GM21717 (cell line): ENCODE measurements around the gene SURF6.
A peak's percentile ranks its signal among the peaks of the same experiment; 100 is the strongest.
"Not testable (repeated sequence)": the region's sequence is repeated elsewhere in the genome, so short reads cannot be mapped to it uniquely, and the experiment has no call there.

Source experiments
- ATAC-seq: cut with Tn5 transposase; IDR thresholded peaks from one replicate; pipeline ENCODE4 v1.9.1; 2021; ENCODE audit warnings: mild to moderate bottlenecking, moderate library complexity; ENCODE audit not compliant: unreplicated experiment

SURF6 gene

DNA sequence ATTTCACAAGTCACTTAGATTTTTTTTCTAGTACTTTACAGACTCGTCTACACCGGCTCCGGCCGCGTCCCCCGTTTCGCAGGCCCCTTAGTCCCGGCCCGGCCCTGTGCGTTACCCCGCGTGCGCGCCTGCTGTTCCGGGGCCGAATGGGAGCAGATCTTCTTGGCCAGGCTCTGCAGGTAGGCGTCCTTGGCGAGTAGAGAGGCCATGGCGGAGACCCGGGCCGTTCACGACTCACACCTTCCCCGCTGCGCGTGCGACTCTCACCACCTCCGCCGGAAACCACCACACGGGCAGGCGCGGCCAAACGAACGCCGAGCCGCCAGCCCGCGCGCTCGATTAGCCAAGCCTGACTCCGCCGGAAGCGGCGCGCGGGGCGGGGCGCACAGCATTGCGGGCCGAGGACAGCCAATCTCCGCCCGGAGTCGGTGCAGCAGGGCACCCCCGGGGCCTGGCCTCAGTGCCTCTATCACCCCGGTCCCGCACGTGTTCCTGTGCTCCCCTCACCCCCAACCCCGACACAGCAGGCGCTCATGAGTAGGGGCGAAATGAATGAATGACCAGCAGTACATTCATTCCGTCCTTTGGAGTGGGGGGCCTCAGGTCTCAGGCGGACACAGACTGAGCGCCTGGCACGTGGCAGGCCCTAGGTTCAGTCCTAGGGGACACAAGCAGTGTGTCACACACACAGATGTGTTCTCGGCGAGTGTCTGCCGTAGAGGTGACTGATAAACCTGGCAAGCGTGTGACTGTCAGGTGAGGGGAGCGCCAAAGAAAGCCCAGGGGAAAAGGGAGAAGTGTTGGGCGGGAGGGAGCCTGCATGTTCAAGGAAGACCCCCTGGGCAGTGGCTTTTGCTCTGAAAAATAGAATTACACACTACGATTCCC lies at the start of gene SURF6:
TSS of gene SURF6 (minus strand) at position 265 of the 888 bp plus-strand sequence. CDS start at position 209, 56 bp downstream.
- peak; percentile 76 for ATAC-seq

DNA sequence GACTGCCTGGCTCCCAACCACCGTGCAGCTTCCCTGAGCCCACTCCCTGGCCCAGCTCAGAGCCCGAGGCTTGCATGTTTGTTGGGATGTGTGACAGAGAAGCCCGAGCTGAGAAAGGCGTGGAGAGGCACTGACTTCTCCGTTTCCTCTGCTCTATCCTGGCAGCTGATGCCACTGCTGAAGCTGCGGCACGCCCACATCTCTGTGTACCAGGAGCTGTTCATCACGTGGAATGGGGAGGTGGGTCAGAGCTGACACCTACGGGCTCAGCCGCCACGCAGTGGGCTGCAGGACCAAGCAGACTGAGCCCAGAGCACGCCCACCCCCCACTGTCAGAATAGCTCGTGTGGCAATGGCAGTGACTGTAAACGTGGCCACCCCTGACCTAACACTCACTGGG lies 49.5 kb upstream of the SURF6 start:
- no peak for ATAC-seq

DNA sequence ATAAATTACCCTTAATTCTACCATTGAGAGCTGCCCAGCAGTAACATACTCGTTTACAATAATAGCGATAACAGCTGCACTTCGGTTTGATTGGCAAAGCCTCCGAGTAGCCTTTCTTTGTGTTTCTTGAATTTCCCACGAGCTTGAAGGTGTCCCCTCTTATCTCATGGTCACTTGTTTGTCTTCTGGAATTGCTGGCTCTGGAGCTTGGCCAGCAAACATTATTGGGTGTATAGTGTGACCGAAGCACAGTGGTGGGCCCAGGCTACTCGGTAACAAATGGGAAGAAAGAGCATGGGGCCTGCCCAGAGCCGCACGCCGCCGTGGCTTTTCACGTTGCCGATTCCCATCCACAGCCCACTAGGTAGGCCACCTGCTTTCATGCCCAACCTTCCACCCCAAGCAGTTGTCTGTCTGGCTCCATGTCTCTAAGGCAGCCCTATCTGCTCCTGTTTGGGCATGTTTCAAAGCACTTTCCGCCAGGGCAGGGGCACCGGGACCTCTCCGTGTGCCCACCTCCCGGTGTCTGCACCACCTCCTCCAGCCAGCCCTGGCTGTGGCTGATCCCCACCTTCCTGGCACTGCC lies 48.8 kb upstream of the SURF6 start:
- ATAC-seq = no peak

DNA sequence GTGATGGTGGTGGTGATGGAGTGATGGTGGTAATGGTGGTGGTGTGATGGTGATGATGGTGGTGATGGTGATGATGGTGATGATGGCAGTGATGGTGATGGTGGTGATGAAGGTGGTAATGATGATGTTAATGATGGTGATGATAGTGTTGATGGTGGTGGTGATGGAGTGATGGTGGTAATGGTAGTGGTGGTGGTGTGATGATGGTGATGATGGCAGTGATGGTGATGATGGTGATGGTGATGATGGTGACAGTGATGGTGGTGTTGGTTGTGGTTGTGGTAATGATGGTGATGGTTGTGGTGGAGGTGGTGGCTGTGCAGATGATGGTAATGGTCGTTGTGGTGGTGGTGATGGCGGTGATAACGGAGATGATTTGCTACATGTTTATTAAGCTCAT lies 47.5 kb upstream of the SURF6 start:
- no peak for ATAC-seq

DNA sequence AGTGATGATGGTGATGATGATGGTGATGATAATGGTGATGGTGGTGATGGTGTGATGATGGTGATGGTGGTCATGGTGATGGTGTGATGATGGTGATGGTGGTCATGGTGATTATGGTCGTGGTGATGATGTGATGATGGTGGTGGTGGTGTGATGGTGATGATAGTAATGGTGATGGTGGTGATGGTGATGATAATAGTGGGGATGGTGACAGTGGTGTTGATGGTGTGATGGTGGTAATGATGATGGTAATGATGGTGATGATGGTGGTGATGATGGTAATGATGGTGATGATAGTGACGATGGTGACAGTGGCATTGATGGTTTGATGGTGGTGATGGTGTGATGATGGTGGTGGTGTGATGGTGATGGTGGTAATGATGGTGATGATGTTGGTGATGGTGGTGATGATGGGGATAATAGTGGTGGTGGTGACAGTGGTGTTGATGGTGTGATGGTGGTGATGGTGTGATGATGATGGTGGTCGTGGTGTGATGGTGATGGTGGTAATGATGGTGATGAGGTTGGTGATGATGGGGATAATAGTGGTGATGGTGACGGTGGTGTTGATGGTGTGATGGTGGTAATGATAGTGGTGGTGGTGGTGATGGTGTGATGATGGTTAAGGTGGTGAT lies 46.6 kb upstream of the SURF6 start:
- no peak for ATAC-seq

DNA sequence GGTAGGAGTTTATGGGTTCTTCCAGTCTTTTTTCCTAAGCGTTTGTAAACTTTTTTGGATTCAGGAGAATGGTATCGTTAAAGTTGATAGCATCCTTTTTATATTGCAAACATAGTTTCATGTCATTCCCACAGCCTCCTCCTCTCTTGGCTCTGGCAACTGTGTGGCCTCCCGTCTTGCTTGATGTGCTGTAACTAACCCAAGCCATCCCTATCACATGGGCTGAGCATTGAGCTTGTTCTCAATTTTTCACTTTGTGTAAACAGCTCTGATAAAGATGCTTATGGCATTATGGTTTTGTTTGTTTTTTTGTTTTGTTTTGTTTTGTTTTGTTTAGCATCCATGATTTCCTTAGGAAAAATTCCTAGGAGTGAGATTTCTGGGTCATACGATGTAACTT lies 44.7 kb upstream of the SURF6 start:
- no peak for ATAC-seq

DNA sequence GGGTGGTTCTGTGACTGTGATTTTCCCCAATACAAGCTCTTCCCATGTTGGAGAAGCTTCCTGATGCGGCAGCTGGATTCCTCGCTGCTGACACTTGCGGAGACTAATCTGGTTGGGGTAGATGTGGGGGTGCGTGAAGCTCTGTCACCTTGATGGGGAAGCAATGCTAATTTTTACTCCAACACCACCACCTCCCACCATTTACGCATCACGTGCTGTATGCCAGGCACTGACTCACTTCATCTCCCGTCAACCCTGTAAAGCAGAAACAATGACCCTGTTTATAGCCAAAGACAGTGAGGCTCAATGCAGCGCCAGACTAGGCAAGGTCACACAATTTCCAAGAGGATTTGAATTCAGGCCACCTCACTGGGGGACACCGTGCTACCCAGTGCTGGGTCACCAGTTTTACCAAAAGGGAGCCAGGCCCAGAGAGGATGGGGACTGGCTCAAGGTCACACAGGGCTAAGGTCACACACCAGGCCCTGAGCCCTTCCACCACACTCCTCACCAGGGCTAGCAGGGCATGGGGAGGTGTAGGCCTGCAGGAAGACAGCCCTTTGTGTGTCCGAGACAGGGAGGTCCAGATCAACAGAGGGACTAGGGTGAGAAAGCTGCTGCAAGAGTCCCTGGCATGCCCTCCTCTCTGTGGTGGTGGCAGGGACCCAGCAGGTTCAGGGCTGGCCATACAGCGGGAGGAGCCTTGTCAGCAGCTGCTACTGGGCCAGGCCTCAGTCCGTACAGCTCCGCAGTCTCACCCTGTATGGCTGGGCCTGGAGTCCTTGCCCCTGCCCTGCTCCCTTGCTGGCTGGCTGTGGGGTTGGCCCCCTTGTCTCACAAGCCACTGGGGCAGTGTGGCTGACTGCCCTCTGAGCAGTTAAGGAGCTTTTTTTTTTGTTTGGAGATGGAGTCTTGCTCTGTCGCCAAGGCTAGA lies 43.4 kb upstream of the SURF6 start:
- ATAC-seq = no peak

DNA sequence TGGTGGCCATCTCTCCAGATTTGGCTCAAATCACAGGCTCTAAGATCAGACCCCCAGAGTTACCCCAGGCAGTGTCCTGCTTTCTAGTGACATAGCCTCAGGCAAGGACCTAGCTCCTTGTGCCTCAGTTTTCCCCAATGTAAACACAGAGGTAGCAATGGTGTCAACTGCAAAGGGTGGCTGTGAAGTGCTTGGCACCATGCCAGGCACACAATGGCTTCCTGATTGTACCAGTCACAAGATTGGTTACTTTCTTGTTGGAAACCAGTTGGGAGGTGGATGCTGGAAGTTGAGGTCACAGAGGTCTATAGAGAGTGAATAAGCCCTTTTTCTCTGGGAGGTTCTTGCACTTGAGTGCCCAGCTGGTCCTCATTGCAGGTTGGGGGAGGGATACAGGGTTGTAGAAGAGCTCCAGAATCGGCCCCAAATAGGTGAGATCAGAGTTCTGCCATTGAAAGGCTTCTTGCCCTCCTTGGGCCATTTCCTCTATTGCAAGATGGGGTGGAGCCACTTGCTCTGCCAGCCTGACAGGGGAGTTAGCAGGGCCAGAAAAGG lies 42.5 kb upstream of the SURF6 start:
- no peak for ATAC-seq

DNA sequence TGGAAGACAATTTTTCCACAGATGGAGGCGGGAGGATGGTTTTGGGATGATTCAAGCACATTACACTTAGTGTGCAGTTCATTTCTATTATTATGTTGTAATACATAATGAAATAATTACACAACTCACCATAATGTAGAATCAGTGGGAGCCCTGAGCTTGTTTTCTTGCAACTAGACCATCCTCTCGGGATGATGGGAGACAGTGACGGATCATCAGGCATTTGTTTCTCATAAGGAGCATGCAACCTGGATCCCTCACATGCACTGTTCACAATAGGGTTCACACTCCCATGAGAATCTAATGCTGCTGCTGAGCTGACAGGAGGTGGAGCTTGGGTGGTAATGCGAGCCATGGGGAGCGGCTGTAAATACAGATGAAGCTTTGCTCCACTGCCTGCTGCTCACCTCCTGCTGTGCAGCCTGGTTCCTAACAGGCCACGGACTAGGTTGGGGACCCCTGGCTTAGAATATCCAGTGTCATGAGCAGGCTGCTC lies 41.8 kb upstream of the SURF6 start:
- no peak for ATAC-seq

DNA sequence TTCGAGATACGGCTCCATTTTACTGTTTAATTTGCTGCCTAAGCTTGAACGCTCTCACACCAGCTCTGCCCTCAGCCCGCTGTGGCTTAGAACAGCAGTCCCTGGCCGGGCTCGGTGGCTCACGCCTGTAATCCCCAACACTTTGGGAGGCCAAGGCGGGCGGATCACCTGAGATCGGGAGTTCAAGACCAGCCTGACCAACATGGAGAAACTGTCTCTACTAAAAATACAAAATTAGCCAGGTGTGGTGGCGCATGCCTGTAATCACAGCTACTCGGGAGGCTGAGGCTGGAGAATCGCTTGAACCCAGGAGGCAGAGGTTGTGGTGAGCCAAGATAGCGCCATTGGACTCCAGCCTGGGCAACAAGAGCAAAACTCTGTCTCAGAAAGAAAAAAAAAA lies 41.3 kb upstream of the SURF6 start:
- not testable (repeated sequence) for ATAC-seq

DNA sequence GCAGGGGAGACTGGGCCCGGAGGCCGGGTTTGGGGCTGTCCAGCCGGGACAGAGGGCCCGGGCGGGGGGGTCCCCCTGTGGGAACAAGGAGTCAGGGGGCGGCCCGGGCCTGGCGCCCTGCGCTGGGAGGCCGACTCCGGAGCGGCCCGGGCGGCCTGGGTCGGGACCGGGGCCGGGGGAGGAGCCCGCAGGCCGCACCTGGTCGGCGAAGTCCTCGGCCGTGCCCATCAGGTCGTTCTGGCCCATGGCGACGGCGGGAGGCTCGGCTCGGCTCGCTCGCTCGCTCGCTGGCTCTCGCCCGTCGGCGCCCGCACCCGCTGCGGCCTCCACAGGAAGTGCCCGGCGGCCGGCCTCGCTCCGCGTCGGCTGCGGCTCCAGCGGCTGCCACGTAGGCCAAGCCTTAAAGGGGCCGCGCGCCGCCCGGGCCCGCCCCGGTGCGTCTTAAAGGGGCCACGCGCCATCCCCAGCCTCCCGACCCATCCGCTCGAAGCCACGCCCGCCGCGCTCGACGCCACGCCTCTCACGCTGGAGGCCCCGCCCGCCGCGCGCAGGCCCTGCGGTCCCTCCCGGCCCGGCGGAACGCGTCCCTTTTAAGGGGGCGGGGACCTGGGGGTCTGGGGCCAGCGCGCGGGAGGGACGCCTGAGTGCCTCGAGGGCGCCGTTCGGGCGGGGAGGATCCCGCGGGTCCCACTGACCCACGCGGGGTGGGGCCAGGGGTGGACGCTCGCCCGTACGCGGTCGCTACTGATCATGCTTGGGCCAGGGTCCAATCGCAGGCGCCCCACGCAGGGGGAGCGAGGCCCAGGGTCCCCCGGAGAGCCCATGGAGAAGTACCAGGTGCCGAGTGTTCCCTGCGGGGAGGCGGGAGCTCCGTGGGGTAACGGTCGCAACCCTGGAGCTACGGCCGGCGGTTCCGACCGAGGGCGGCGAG lies 40.0 kb upstream of the SURF6 start, which contains the start of the genes STKLD1 and SURF4:
TSS of gene STKLD1 (plus strand) at position 643 of the 931 bp plus-strand sequence. CDS start at position 751, 108 bp downstream.
TSS of gene SURF4 (minus strand) at position 337 of the 931 bp plus-strand sequence. CDS start at position 246, 91 bp downstream.
- peak; percentile 84 for ATAC-seq

DNA sequence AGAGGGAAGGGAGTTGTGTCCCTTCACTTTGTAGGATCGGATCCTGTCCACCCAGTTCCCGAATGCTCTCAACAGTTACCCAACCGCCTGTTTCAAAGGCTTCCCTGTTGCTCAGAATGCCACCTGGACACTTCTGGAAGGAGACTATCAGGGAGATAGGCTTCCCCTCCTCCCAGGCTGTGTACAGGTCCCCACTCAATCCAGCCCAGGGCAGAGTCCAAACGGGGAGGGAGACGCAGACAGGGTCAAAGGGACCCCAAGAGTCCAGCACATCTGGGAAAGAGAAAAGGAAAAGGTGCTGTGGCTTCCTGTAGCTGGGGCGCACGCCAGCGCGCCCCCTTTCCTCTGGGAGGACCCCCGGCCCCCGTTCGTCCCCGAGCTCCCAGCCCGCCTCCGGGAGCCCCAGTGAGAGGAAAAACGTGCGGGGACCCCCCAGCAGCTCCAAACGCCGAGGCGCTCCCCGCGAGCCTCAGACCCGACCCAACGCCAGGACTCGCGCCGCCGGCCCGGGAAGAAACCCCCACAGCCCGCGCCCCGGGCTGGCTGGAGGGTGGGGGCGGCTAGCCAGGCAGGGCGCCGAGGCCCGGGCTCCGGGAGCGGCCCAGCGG lies 39.2 kb upstream of the SURF6 start:
- peak; percentile 8 for ATAC-seq

DNA sequence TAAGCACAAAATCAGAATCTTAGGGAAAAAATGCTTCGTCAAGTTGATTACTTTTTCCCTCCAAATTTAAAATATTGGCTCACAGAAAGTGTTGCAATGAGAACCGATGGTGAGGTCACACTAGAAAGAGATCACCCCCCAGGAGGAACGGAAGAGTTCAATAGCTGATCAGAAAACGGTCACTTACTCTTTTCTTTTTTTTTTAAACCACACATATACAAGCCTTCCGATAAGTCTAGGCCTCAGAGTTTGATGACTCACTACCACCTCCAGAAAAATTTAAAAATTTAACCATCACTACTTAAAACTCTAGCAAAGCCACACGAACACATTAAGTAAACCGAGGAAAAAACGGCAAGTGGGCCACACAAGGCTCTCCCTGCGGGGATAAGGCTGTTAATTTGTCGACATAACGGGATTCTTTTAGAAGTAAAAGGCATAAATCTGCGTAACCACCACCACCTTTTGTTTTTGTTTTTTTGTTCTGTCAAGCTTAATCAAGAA lies 38.7 kb upstream of the SURF6 start:
- ATAC-seq = no peak

DNA sequence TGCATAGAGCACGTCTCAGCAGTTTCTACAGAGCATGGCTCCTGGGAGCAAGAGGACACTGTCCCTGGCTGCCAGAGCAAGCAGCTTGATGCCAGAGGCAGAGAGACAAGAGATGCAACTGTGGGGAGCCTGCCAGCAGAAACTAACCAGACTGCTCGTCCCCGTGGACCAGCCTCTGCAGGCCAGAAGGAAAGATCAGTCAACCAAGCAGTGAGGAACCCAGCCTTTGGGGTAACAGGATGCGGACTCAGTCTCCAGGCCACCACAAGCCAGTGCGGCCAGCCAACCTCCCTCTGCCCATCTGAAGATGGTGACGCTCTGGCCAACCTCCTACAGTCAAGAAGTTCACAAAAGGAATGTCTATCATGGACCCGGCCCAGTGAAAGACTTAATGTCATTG lies 36.2 kb upstream of the SURF6 start:
- ATAC-seq = no peak

DNA sequence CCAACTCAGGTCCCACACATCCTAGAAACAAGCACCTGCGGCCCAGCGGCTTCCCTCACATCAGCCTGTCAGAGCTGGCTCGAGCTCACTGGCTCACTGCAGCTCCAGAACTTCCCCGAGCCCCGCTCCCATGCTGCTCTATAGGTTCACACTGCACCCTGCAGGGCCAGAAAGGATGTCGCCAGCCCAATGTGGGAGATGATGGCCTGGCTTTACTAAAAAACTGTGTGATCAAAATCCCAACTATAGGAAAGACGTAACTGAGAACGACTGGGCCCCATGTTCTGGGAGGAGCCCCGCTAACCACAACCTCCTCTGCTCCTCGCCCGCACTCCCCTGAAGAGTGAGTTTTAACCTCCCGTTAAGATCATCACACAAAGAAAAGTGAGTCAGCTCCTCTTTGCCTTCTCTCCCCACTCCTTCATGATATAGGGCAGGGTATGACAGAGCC lies 35.3 kb upstream of the SURF6 start:
- ATAC-seq = no peak

DNA sequence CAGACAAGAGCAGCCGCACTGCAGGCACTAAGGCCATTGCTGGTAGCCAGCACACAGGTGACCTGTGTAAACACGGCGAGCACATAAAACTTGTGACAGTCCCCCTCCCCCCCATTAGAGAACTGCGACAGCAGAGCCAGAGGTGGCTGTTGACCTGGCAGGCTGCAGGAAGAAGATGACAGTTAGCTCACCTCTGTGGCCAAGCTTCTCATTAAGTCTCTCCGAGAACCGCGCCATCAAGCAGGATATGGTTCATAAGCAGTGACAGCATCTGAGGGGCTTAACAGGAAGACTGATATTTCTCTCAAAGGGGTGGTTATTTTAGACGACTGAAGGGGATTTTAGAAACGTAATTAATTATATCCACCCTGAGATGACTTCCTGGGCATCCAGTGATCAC lies 34.7 kb upstream of the SURF6 start:
- ATAC-seq = no peak

DNA sequence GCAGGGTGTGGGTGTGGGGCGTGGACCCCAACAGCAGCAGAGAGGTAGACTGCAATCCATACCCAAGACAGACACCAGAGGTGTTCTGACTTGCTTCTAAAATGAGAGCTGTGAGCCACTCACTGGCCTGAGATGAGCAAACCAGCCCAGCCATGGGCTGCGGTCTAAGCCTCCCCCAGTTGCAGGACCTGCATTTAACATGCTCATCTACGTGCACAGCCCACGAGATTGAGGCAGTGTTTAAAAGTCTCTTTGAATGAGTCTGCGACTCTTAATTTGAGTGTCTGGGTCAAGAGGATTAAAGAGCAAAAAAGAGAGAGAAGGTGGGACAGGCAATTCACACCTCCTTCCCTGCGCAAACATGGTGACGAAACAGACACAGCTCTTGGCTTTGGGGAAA lies 33.9 kb upstream of the SURF6 start:
- no peak for ATAC-seq

DNA sequence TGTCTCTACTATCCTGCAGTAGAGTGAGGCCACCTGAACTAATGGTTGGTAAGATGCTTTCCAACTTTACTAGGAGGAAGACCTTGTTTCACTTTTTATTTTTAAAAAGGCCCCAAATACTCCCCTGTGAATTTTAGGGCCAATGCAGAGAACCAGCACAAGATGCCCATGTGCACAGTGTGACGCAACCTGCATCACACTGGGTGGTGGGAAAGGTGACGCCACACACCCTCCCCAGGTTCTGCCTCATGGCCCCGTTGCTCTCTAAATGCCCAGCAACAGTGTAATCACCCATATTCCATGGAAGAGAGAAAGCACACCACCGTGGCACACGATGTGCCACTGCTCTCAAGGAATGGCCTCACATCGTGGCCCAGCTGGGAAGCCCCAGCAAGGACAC lies 33.4 kb upstream of the SURF6 start:
- ATAC-seq = no peak
